ENCODE data around the gene NPSR1.
"Not testable (repeated sequence)": the region's sequence is repeated elsewhere in the genome, so short reads cannot be mapped to it uniquely, and the experiment has no call there.

The NPSR1 gene

GRCh38 chr7:34878944-34879735 lies 221.1 kb downstream of the NPSR1 start:
- not testable (repeated sequence) for DNase-seq

- no peak for DNase-seq
These were observed 221.9 kb downstream of the NPSR1 start for GRCh38 chr7:34879871-34880270.

GRCh38 chr7:34883855-34884254 lies 225.8 kb downstream of the NPSR1 start:
- not testable (repeated sequence) for DNase-seq

GRCh38 chr7:34886856-34887255 lies 228.8 kb downstream of the NPSR1 start:
- DNase-seq = no peak

- no peak for DNase-seq
These were observed 231.9 kb downstream of the NPSR1 start for GRCh38 chr7:34889951-34890350.

GRCh38 chr7:34895202-34895601 lies 237.2 kb downstream of the NPSR1 start:
- no peak for DNase-seq

All from CD4-positive, alpha-beta T cell treated with Interleukin-17A for 1 hour (primary cell).